ENCODE measurements around the gene PCDH10.
A peak's percentile ranks its signal among the peaks of the same experiment; 100 is the strongest.
"Not testable (repeated sequence)": the region's sequence is repeated elsewhere in the genome, so short reads cannot be mapped to it uniquely, and the experiment has no call there.

Gene PCDH10

DNA sequence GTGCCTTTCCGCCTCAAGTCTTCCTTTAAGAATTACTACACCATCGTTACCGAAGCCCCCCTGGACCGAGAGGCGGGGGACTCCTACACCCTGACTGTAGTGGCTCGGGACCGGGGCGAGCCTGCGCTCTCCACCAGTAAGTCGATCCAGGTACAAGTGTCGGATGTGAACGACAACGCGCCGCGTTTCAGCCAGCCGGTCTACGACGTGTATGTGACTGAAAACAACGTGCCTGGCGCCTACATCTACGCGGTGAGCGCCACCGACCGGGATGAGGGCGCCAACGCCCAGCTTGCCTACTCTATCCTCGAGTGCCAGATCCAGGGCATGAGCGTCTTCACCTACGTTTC is 2.2 kb downstream of the PCDH10 start:
- DNase-seq = peak; percentile 53

DNA sequence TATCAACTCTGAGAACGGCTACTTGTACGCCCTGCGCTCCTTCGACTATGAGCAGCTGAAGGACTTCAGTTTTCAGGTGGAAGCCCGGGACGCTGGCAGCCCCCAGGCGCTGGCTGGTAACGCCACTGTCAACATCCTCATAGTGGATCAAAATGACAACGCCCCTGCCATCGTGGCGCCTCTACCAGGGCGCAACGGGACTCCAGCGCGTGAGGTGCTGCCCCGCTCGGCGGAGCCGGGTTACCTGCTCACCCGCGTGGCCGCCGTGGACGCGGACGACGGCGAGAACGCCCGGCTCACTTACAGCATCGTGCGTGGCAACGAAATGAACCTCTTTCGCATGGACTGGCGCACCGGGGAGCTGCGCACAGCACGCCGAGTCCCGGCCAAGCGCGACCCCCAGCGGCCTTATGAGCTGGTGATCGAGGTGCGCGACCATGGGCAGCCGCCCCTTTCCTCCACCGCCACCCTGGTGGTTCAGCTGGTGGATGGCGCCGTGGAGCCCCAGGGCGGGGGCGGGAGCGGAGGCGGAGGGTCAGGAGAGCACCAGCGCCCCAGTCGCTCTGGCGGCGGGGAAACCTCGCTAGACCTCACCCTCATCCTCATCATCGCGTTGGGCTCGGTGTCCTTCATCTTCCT is 2.7 kb downstream of the PCDH10 start:
- no peak for DNase-seq

DNA sequence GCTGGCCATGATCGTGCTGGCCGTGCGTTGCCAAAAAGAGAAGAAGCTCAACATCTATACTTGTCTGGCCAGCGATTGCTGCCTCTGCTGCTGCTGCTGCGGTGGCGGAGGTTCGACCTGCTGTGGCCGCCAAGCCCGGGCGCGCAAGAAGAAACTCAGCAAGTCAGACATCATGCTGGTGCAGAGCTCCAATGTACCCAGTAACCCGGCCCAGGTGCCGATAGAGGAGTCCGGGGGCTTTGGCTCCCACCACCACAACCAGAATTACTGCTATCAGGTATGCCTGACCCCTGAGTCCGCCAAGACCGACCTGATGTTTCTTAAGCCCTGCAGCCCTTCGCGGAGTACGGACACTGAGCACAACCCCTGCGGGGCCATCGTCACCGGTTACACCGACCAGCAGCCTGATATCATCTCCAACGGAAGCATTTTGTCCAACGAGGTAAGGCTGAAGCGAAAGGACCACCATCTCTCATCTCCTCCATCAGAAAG is 3.3 kb downstream of the PCDH10 start:
- no peak for DNase-seq

DNA sequence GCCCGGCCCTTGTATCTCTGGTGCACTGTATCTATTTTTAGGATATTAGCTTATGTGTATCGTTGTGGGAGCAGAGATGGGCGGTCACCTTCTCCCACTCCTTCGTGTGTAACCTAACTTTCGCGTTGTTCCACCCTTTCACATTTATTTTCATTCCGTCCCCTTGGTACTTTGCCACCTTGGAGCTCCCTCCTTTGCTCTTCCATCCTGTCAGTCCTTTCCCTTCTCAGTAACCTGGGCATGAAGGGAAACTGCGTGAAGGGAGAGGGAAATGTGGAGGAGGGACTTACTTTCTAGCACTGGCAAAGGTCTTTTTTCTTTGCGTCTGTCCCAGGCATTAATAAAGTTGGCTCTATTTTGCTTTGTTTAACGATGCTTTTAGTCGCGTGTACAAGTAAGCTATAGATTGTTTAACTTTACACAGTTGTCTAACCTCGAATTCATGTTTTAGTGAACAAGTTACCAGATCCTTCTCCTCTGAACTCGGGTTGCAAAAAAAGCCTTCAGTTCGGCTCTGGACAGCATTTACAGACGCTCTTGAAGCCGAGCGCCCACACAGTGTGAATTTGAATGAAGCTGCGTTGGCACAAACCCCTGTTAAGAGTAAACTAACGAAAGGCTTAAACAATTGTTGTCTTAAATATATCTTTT is 3.9 kb downstream of the PCDH10 start:
- DNase-seq = no peak

DNA sequence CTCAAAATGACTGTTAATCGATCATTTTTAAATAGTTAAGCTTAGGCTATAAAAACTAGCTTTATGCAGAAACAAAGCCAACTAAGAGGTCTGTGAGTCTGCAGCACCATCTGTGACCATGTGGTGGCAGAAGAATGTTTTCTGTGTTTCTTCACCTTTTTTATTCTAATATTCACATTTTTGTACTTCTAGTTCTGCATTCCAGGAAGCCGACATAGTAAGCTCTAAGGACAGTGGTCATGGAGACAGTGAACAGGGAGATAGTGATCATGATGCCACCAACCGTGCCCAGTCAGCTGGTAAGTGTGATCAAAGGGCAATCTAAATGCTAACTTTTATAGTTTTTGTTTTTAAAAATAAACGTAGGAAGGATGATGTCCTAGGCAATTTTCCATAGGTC is 5.6 kb downstream of the PCDH10 start:
- DNase-seq = no peak

DNA sequence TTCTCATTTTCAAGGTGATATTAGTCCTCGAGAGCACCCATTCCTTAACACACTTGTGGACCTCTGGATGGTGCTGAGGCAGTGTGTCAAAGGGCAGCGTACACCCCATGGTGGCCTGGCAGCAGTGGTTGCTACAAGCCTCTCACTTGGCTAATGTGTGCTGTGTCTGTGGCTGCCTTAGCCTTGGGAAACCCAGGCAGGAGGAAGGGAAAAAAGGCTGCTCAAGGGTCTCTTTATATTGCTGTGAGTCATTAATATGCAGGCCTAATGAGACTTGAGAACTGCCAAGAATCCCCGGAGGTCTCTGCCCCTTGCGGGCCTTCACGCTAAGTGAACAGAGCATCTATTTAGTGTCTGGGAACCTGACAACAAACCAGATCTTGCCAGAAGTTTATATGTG is 7.0 kb downstream of the PCDH10 start:
- no peak for DNase-seq

DNA sequence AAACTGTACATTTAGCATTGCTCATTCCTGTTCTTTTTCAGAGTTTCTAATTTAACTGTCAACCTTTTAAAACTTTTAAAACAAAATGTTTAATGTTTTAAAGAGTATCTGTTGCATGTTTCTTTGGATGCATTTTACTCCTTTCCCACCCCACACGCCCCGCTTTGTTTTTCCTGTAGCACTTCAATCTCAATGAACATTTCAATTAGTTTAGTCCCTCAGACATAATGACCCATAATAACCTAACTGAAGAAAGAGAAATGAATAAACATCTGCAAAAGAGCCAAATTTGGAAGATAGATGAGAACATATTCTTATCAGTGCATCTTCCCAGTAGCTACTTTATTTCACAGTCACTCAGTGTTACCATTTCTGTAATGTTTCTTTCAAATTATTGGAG is 7.5 kb downstream of the PCDH10 start:
- DNase-seq = no peak

DNA sequence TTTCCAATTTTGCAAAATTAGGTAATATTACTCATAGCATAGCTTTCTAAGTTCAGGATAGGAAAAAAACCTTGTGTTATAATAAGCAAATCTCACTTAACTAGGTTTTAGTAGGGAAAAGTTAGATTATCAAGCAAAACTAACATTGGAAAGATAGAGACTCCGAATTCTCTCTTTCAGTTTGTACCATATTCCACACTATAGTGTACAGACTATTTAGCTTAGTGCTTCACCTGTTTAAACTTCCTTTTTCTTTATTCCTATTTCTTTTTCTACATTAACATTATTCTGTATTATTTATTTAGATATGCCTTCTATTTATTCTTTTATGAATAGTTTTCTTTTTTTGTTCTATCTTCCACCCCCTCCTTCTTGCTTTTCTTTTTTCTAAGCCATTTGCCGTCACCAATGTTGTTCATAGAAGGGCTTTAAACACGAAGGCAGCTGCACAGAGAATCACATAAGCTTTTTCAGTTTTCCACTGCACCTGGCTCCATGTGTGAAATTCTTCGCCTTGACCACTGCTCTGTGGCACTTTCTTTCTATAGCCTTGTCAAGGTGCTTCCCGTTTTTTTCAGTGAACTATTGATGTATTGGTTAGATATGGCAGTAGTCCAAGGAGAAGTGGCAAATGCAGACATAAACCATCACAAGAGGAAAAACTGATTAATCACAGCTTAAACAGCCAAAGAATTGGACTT is 8.5 kb downstream of the PCDH10 start:
- DNase-seq = no peak

DNA sequence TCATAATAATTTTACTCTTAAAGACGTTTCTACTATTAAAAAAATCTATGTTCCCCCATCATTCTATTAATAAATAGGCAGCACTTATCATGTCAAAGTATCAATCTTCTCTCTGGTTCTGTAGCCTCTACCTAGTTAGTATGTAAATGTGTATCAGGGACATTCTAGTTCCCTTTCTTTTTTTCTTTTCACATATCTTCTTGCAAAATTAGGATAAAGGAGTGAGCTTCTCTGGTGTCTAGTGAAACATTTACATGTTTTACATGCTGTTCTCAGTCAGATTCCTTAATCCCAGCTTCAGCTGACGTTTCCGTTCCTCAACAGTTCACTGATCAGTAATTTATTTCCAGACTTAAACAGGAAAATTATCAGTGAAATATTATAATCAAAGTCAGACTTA is 11.8 kb downstream of the PCDH10 start:
- no peak for DNase-seq

DNA sequence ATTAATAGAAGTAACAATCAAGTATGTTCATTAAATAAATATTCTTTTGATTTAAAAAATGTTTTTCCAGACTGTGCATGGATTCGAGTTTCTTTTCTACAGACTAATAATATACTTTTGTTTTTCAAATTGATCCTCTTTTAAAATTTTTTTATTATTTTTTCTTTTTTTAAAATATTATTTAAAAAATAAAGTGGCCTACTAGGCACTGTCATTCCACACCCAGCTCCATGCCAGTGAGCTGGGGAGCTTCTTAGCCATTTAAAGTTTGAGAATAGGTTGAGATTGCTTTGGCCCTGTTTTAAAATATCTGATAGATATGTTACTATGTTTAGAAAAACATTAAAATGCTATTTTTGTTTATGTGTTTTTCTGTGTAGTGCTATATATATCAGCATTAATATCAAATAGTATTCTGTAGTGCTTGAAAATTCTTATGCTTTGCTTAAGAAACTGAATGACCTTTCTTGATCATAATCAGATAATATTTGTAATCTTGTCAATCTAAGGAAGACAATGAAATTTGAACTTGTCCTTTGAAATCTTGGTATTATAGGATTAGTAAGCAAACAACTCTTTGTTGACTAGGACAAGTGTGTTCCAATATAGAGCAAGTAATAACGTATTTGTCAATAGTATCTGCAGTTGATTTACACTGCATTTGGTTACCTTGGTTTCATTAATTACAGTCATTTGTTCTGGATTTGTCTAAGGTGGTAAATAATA is 12.6 kb downstream of the PCDH10 start:
- no peak for DNase-seq

DNA sequence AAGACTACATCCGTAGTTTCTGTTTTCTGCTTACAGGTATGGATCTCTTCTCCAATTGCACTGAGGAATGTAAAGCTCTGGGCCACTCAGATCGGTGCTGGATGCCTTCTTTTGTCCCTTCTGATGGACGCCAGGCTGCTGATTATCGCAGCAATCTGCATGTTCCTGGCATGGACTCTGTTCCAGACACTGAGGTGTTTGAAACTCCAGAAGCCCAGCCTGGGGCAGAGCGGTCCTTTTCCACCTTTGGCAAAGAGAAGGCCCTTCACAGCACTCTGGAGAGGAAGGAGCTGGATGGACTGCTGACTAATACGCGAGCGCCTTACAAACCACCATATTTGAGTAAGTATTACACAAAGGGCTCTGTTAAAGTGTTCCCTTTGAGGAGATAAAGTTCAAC is 13.8 kb downstream of the PCDH10 start:
- DNase-seq = no peak

DNA sequence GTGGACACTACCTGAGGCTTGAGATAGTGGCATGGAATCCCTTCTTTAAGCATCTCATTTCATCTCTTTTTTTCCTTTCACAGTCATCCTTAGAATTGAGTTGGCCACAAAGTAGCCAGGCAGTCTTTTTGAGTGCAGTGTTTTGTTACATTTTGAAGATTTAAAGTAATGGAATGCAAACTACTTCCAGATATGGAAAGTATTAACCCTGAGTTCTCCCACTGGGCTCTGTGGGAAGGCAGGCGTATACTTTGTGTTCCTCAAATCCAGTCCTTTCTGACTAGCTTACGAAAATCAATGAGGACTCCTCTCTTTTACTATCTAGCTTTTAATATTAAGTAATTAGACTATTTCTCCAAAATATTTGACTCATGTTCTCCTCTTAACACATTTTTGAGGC is 29.9 kb downstream of the PCDH10 start:
- DNase-seq = no peak

DNA sequence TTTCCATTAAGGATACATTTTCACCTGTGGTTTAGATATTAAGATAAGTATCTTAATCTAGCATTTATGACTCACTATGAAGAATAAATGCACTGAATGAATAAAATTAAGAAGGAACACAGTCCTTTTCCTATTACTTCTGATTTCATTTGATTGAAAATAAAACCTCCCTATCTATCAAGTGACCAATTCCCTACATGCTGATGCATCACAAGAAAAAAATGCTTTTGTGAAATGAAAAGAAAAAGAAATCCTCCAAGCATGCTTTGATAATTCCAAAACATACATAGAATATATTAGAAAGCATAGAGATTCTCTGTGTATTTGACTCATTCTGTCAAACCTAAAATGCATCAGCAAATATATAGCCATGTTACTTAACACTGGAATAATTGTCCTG is 37.1 kb downstream of the PCDH10 start:
- no peak for DNase-seq

DNA sequence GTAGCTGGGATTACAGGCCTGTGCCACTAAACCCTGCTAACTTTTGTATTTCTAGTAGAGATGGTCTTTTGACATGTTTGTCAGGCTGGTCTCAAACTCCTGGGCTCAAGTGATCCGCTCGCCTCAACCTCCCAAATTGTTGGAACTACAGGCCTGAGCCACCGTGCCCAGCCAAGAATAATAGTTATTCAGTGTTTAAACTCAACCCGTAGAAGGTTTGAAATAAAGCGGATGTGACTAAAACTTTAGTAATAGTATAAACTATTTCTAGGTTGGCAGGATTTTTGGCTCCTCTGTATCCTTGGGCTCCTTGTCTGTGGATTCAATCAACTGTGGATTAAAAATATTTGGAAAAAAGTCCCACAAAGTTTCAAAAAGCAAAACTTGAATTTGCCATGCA is 37.8 kb downstream of the PCDH10 start:
- DNase-seq = no peak

DNA sequence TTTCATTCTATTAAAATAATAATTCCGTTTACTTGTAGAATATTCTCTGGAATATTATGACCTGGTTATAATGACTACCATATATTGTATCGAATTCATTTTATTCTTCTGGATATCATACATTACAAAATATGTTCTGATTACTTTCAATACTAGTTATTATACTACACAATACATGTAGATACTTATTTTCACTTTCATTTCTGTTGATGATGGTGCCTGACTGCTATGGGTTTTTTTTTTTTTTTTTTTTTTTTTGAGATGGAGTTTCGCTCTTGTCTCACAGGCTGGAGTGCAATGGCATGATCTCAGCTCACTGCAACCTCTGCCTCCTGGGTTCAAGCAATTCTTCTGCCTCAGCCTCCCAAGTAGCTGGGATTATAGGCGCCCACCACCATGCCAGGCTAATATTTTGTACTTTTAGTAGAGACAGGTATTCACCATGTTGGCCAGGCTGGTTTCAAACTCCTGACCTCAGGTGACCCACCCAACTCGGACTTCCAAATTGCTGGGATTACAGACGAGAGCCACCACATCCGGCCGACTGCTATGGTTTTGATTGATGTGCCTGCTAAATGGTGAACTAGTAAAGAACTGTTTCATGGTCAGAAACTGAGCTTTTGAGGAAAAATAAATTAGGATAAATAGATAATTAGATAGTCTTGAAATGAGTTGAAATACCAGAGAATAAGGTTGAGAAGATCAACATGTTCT is 39.5 kb downstream of the PCDH10 start:
- no peak for DNase-seq

DNA sequence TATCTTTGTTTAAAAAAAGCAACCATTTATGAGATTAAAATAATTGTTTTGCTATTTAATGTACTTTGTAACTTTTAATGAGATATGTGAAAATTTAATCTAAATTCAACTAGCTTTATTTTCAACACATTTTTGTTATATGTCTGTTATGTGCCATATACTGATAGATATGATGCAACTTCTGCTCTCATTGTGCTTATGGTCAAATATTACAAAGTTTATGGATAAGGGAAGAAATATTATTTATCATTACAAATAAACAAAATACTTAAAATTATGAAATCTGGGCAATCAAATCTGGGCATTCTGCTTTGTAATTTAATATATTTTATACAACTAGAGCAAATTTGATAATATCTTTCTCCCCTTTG is 40.0 kb downstream of the PCDH10 start:
- no peak for DNase-seq

DNA sequence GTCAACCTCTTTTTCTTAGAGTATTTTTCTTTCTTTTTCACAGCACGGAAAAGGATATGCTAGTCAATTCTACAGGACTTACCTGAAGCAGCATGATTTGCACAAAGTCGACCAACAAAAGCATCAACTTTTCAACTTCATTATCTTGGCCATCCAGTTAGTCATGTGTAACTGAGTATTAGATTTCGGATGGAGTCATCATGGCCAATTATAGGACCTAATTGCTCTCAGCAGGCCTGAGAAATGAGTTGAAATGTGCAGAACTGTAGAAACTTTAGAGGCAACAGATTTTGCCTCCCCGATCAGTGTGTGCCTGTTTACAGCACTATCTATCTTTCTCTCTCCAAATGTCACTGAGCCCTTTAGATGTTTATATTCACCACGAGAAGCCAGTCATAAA is 41.0 kb downstream of the PCDH10 start:
- DNase-seq = no peak

DNA sequence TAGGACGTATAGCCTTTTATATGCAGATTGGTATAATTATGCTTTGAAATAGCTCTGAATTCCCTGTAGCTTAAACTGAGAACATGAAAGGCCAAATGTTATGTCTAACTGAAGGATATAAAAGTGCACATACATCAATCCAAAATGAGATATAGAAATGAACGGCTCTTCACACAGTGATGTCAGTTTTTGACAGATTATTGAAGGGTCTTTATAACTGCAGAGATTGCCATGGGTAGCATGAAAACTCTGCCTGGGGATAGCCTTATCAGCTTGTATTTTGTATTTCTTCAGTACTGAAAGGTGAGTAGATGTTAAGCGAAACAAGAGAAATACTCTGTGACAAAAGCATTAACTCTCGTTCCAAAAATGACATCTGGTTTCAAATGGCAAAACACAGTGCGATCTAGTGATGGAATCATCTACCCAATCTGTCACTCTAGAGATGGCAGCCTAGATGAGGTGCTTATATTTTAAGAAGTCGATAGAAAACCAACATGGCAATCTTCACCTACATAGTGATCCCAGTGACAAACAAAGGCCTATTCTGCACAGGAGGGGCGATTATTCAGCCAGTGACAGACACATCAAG is 59.7 kb downstream of the PCDH10 start:
- DNase-seq = no peak

DNA sequence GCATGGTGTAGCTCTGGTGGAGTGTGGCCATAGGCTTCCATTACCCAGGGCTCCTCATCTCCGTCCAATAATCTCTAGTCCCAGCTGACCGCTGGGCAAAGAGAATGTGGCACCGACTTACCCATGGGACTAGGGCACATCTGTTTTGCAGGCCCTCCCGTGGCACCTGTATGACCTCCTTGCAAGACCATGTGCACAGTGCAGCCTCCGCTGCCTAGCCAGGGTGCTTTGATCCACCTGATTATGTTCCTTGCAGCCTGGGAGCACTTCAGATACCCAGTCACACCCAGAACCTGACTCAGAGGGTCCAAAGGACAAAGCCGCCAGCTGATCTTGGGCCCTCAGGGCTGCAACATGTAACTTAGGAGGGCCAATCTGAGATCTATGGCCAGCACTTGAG is 84.8 kb downstream of the PCDH10 start:
- DNase-seq = no peak

DNA sequence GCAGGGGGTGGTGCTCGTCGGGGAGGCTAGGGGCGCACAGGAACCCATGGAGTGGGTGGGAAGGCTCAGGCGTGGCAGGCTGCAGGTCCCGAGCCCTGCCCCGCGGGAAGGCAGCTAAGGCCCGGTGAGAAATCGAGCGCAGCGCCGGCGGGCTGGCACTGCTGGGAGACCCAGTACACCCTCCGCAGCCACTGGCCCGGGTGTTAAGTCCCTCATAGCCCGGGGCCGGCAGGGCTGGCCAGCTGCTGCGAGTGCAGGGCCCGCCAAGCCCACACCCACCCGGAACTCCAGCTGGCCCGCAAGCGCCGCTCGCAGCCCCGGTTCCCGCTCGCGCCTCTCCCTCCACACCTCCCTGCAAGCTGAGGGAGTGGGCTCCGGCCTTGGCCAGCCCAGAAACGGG is 91.4 kb downstream of the PCDH10 start:
- DNase-seq = not testable (repeated sequence)
